K562 (cell line): Measurements from ENCODE around the gene RABL6. TPM values are rescaled to one million over a fixed set of nuclear protein-coding genes. Genes with fewer than 3 reads are reported as not detected.

Source experiments
- CBX3 ChIP-seq, 2 experiments: IDR thresholded peaks; 1 replicate in 1 of 2; 2 replicates in 1 of 2; pipeline ENCODE4 v1.6.1; 2012; ENCODE audit warnings: inconsistent platforms in 2 of 2, low read length in 2 of 2, borderline replicate concordance in 1 of 2, control low read depth in 1 of 2
- CCAR2 ChIP-seq: fragments of 200-400 bp; formaldehyde crosslinking; IDR thresholded peaks from 2 replicates; pipeline ENCODE4 v1.6.1; 2017; ENCODE audit warnings: mild to moderate bottlenecking, low read depth, low read length
- CEBPB ChIP-seq: fragments of 450-650 bp; IDR thresholded peaks from 2 replicates; pipeline ENCODE4 v1.6.1; 2016; ENCODE audit warnings: missing genetic modification characterization, missing compliant biosample characterization
- CREM ChIP-seq: IDR thresholded peaks from 2 replicates; pipeline ENCODE4 v1.6.1; 2014; ENCODE audit warnings: antibody characterized with exemption, low read depth
- ERF ChIP-seq: fragments of 450-650 bp; formaldehyde crosslinking; IDR thresholded peaks from 2 replicates; pipeline ENCODE4 v1.4.0; 2020; ENCODE audit warnings: mild to moderate bottlenecking, mixed read lengths
- IFI16 ChIP-seq: fragments of 250-450 bp; sonication (Bioruptor Pico); IDR thresholded peaks from 2 replicates; pipeline ENCODE4 v2.1.2; 2022; ENCODE audit warnings: mild to moderate bottlenecking, inconsistent platforms
- KLF16 ChIP-seq: IDR thresholded peaks from 2 replicates; pipeline ENCODE4 v1.6.1; 2016; ENCODE audit warnings: antibody characterized with exemption
- MEF2A ChIP-seq: IDR thresholded peaks from 2 replicates; pipeline ENCODE4 v1.6.1; 2011; ENCODE audit warnings: low read depth, mild to moderate bottlenecking, low read length, moderate library complexity; ENCODE audit not compliant: control insufficient read depth
- MLX ChIP-seq, 2 experiments: fragments of 450-650 bp in 1 of 2; sonication (generic) in 1 of 2; formaldehyde crosslinking; conservative IDR thresholded peaks; 2 replicates each; pipeline versions ENCODE4 v1.4.0 to v1.8.1; 2020 to 2022; ENCODE audit warnings: mild to moderate bottlenecking in 1 of 2, missing genetic modification reagents in 1 of 2
- NEUROD1 ChIP-seq: fragments of 150-350 bp; IDR thresholded peaks from 2 replicates; pipeline ENCODE4 v1.6.1; 2014; ENCODE audit warnings: borderline replicate concordance, low read length, low read depth; ENCODE audit not compliant: partially characterized antibody
- PHB2 ChIP-seq: fragments of 450-650 bp; IDR thresholded peaks from 2 replicates; pipeline ENCODE4 v1.6.1; 2017; ENCODE audit warnings: low read depth
- SETDB1 ChIP-seq: IDR thresholded peaks from one replicate; pipeline ENCODE4 v1.6.1; 2012; ENCODE audit warnings: low read length, control low read depth, inconsistent platforms
- TAF7 ChIP-seq: fragments of 450-650 bp; IDR thresholded peaks from 2 replicates; pipeline ENCODE4 v1.6.1; 2016; ENCODE audit warnings: missing genetic modification characterization, missing compliant biosample characterization
- ZBTB8A ChIP-seq: fragments of 450-650 bp; IDR thresholded peaks from 2 replicates; pipeline ENCODE4 v1.6.1; 2018; ENCODE audit warnings: mild to moderate bottlenecking, moderate library complexity; ENCODE audit not compliant: partially characterized antibody
- ZNF146 ChIP-seq: IDR thresholded peaks from one replicate; pipeline ENCODE4 v1.6.1; 2018; ENCODE audit warnings: missing compliant biosample characterization; ENCODE audit not compliant: unreplicated experiment
- ZNF212 ChIP-seq: fragments of 450-650 bp; formaldehyde crosslinking; IDR thresholded peaks from 2 replicates; pipeline ENCODE4 v1.4.0; 2020; ENCODE audit warnings: mild to moderate bottlenecking
- ZNF511 ChIP-seq: sonication (generic); formaldehyde crosslinking; IDR thresholded peaks from 2 replicates; pipeline ENCODE4 v1.8.0; 2022; ENCODE audit warnings: mild to moderate bottlenecking, missing genetic modification reagents
- ZNF589 ChIP-seq: fragments of 200-800 bp; sonication (Bioruptor generic); IDR thresholded peaks from 2 replicates; pipeline ENCODE4 v1.6.1; 2016; ENCODE audit warnings: low read depth, missing genetic modification characterization, missing compliant biosample characterization
- polyA plus RNA-seq, 8 experiments: library from polyadenylated mRNA; depleted of rRNA in 4 of 8; stranded (reverse) in 5 of 8; unstranded in 3 of 8; fragments of >200 nt; fragmentation: Nextera tagmentation in 2 of 8; fragmentation: Illumina TruSeq in 1 of 8; extraction: Ambion mirVana in 2 of 8; extraction: Trizol in 1 of 8; gene quantifications; 2 replicates each; pipeline versions ENCODE4 v1.2.1 to v1.2.3, GENCODE V29; 2011 to 2014; ENCODE audit warnings: inconsistent platforms in 1 of 8, missing spikeins in 1 of 8
- total RNA-seq, 7 experiments: library from RNA; depleted of rRNA in 6 of 7; stranded (reverse); fragments of >200 nt in 6 of 7; fragmentation: Illumina TruSeq in 2 of 7; extraction: Trizol in 2 of 7; gene quantifications; 2 replicates each; pipeline versions ENCODE4 v1.2.1 to v1.2.3, GENCODE V29; 2011 to 2021; ENCODE audit warnings: low replicate concordance in 1 of 7
- TF ChIP-seq, protein P1 (sequence below): sonication (generic); formaldehyde crosslinking; IDR thresholded peaks from 2 replicates; pipeline ENCODE4 v1.8.1; 2022; ENCODE audit warnings: missing genetic modification reagents
- TF ChIP-seq, protein P2 (sequence below): fragments of 250-450 bp; sonication (Bioruptor Pico); IDR thresholded peaks from 2 replicates; pipeline ENCODE4 v1.9.0; 2021; ENCODE audit warnings: mild to moderate bottlenecking

RABL6 gene
- total and polyA plus RNA-seq, 9 of the 15 experiments (the other 6 are each of a cell fraction or from before 2014, with no cell fraction given) = 5.6 to 181 (median 84.5) TPM

GRCh38 chr9:136885950-136886578 is 78.3 kb downstream of the RABL6 start, which contains the start of gene TRAF2 (continued):
- TF ChIP-seq, protein P1, sequence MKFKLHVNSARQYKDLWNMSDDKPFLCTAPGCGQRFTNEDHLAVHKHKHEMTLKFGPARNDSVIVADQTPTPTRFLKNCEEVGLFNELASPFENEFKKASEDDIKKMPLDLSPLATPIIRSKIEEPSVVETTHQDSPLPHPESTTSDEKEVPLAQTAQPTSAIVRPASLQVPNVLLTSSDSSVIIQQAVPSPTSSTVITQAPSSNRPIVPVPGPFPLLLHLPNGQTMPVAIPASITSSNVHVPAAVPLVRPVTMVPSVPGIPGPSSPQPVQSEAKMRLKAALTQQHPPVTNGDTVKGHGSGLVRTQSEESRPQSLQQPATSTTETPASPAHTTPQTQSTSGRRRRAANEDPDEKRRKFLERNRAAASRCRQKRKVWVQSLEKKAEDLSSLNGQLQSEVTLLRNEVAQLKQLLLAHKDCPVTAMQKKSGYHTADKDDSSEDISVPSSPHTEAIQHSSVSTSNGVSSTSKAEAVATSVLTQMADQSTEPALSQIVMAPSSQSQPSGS = no peak
- TF ChIP-seq MLX (CRISPR knock-in tag; conservative IDR thresholded peaks at IDR 0.05) = no peak
- TF ChIP-seq CBX3 (IDR thresholded peaks at IDR 0.05; ENCODE audit: borderline replicate concordance in 1 of 2, low read length in 2 of 2) = no peak
- peak; percentile 100 for TF ChIP-seq NEUROD1
- TF ChIP-seq, protein P2, sequence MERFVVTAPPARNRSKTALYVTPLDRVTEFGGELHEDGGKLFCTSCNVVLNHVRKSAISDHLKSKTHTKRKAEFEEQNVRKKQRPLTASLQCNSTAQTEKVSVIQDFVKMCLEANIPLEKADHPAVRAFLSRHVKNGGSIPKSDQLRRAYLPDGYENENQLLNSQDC = no peak
- no peak for TF ChIP-seq PHB2
- TF ChIP-seq MEF2A = no peak
- TF ChIP-seq ERF (CRISPR knock-in tag) = peak; percentile 89
- no peak for TF ChIP-seq KLF16
- no peak for TF ChIP-seq ZNF511
- no peak for TF ChIP-seq SETDB1
- peak; percentile 92 for TF ChIP-seq CREM
- TF ChIP-seq ZBTB8A = no peak
- no peak for TF ChIP-seq TAF7 (tag)
- no peak for TF ChIP-seq ZNF589 (CRISPR knock-in tag)
- TF ChIP-seq ZNF212 (CRISPR knock-in tag) = no peak; the same call in 1 of the 2 replicates
- TF ChIP-seq ZNF146 = no peak
- TF ChIP-seq CCAR2 = no peak
- TF ChIP-seq IFI16 = no peak
- TF ChIP-seq CEBPB (tag) = no peak
